GM12878 (cell line): Measurements from ENCODE around the gene NPLOC4.

Source experiments
- CTCF ChIP-seq, 3 experiments: IDR thresholded peaks in 2 of 3; conservative IDR thresholded peaks in 1 of 3; 2 replicates each; pipeline ENCODE4 v1.5.1; 2011; ENCODE audit warnings: low read depth in 3 of 3, low read length in 3 of 3, mild to moderate bottlenecking in 3 of 3, control low read depth in 2 of 3, moderate library complexity in 2 of 3, inconsistent platforms in 1 of 3, mixed read lengths in 1 of 3; ENCODE audit not compliant: control insufficient read depth in 2 of 3, insufficient read depth in 1 of 3; ENCODE audit errors: extremely low read depth in 1 of 3
- JUND ChIP-seq: IDR thresholded peaks from 2 replicates; pipeline ENCODE4 v1.6.1; 2012; ENCODE audit warnings: low read depth, mild to moderate bottlenecking, low read length, improper control_type of control experiment, moderate library complexity
- SMC3 ChIP-seq: IDR thresholded peaks from 2 replicates; pipeline ENCODE4 v1.6.1; 2011; ENCODE audit warnings: low read length, improper control_type of control experiment, borderline replicate concordance
- SP1 ChIP-seq: IDR thresholded peaks from one replicate; pipeline ENCODE4 v1.6.1; 2011; ENCODE audit warnings: low read depth, low read length
- TF ChIP-seq, protein P1 (sequence below): IDR thresholded peaks from 2 replicates; pipeline ENCODE4 v1.6.1; 2012; ENCODE audit warnings: low read depth, low read length, improper control_type of control experiment
- TF ChIP-seq, protein P2 (sequence below): IDR thresholded peaks from 2 replicates; pipeline ENCODE4 v1.6.1; 2011; ENCODE audit warnings: low read depth, low read length, improper control_type of control experiment, borderline replicate concordance

GRCh38 chr17:81567191-81567590, 69.7 kb downstream of the NPLOC4 start:
- TF ChIP-seq CTCF (IDR thresholded peaks at IDR 0.05 in 2 of 3, conservative IDR thresholded peaks at IDR 0.05 in 1 of 3; ENCODE audit: control insufficient read depth in 2 of 3, extremely low read depth in 1 of 3, insufficient read depth in 1 of 3, low read depth in 3 of 3, low read length in 3 of 3) (no peak), JUND (no peak), SP1 (no peak), SMC3 (no peak)
- TF ChIP-seq, protein P1, sequence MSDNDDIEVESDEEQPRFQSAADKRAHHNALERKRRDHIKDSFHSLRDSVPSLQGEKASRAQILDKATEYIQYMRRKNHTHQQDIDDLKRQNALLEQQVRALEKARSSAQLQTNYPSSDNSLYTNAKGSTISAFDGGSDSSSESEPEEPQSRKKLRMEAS: no peak
- TF ChIP-seq, protein P2, sequence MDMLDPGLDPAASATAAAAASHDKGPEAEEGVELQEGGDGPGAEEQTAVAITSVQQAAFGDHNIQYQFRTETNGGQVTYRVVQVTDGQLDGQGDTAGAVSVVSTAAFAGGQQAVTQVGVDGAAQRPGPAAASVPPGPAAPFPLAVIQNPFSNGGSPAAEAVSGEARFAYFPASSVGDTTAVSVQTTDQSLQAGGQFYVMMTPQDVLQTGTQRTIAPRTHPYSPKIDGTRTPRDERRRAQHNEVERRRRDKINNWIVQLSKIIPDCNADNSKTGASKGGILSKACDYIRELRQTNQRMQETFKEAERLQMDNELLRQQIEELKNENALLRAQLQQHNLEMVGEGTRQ: no peak
